GM19238 (cell line): Measurements from ENCODE around the gene CNTNAP2.
"Not testable (repeated sequence)": the region's sequence is repeated elsewhere in the genome, so short reads cannot be mapped to it uniquely, and the experiment has no call there.

Experiments used
- DNase-seq: peaks from one replicate; pipeline ENCODE4 v3.0.0; 2011; ENCODE audit warnings: low spot score; ENCODE audit not compliant: insufficient read length

CNTNAP2 gene

DNA sequence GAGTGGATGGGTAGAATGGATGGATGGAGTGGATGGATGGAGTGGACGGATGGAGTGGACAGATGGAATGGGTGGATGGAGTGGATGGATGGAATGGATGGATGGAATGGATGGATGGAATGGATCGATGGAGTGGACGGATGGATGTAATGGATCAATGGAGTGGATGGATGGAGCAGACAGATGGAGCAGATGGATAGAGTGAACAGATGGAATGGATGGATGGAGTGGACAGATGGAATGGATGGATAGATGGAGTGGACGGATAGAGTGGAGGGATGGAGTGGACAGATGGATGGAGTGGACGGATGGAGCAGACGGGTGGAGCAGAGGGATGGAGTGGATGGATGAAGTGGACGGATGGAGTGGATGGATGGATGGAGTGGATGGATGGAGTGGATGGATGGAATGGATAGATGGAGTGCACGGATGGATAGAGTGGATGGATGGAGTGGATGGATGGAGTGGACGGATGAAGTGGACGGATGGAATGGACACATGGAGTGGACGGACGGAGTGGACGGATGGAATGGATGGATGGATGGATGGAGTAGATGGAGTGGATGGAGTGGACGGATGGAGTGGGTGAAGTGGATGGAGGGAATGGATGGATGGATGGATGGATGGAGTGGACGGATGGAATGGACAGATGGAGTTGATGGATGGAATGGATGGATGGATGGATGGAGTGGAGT, 2213.7 kb downstream of the CNTNAP2 start:
- no peak for DNase-seq

DNA sequence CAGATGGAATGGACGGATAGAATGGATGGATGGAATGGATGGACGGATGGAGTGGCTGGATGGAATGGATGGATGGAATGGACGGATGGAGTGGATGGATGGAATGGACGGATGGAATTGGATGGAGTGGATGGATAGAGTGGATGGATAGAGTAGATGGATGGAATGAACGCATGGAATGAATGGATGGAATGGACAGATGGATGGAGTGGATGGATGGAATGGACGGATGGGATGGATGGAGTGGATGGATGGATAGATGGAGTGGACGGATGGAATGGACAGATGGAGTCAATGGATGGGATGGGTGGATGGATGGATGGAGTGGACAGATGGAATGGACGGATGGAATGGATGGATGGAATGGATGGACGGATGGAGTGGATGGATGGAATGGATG, 2214.2 kb downstream of the CNTNAP2 start:
- no peak for DNase-seq

DNA sequence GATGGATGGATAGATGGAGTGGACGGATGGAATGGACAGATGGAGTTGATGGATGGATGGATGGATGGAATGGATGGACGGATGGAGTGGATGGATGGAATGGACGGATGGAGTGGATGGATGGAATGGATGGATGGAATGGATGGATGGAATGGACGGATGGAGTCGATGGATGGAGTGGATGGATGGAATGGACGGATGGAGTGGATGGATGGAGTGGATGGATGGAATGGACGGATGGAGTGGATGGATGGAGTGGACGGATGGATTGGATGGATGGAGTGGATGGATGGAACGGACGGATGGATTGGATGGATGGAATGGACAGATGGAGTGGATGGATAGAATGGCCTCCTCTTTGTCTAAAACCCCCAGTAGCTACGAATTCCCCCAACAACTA, 2214.9 kb downstream of the CNTNAP2 start:
- not testable (repeated sequence) for DNase-seq

DNA sequence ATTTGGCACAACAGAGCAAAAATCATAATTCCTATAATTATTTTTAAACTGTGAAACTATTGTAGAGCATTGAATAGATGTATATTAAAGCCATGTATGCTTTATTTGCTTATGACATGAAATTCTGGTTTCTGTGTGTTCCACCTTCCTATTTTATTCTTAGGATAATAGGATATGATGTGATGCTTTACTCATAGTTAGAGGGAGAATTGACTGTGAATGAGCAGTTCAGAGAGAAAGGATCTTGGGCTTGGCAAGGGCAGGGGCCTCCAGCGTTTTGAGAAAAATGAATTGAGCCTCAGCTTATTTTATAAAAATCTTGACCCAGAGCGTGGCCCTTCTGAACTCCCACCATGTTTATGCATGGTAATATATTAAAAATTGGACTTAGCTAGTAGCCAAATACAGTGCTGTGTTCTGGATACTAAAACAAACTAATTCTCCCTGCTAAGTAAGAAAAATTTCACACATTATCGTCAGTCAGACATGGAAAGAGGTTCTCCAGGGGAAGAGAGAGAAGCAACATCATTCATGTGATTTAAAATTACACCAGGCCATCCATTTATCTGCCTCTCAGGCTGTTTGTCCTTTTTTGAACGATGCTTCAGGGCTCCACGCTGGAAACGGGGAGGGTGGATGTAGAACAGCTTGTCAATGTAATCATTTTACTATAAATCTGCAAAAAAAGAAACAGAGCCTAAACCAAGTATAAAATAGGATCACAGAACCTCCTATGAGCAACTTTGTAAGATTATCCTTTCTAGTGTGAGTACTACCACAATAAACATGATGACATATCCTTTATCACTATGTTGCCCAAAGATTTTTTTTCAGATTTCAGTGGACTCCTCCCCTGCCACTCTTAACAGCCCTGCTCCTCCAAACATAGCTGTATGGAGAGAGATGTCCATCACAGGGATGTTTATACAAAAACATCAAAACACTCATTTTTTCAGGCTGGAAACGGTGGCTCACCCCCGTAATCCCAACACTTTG, 2215.9 kb downstream of the CNTNAP2 start:
- no peak for DNase-seq

DNA sequence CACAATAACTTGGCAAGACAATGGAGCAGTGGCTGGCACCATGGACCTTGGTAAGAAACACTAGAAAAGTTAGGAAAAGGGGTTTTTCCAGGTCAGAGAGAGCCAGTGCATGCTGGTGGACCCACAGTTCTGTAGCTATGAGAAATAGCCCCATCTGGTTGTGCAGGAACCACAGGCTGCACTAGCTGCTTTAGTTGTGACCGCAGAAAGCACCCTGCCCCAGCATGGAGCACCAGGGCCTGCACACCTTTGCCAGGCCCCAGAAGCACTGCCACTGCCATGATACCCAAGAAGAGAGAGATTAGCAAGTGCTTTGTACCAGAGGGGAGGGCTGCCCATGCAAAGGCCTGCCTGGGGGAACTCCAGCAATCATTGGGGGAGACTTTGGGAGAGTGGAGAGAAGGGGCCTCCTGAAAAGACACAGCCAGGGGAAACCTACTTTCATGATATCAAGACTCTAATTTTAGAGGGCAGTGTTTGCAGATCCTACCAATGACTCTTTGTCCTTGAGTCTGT, 2217.9 kb downstream of the CNTNAP2 start:
- DNase-seq: no peak

DNA sequence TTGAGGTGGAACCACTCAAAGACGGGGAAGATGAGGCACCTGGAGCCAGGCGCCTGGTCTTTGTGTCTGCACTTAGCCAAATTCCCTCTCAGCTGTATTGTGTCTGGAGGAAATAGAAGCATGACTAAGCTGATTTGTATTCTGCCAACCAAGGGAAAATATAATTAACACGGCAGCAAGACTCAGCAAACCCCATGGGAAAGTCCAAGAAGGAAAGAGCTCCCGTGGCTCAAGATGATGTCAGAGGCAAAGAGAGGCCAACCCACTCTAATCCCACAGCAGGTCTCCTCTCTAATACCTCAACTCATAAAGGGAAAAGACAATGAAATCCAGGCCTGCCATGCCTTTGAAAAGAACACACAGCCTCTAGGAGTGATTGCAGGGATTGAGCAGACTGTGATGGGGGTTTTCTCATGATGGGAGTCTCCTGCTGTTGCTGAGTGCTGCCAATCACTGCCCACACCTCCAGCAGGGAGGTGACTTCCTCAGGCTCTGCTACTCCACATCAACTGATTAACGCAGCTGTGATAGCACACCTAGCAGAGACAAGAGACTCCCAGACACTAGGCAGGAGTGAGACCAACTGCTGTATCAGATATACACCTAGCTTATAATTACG, 2218.5 kb downstream of the CNTNAP2 start:
- no peak for DNase-seq

DNA sequence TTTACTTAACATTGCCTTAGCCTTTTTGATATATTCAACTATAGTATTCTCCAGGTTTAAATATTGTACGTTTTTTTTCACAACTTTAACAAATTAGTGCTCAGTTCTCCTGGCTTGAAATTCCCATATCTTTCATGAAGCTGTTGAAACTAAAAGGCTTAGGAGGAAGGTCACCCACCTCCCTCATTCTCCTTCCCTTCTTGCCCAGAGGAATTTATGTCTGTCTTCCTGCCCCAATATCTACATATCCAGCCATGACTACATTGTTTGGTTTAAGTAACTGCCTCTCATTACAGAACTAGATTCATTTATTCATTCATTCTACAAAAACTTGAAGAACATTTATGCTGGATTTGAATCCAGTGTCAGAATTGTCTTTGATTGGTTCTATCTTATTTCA, 2219.2 kb downstream of the CNTNAP2 start:
- DNase-seq: no peak

DNA sequence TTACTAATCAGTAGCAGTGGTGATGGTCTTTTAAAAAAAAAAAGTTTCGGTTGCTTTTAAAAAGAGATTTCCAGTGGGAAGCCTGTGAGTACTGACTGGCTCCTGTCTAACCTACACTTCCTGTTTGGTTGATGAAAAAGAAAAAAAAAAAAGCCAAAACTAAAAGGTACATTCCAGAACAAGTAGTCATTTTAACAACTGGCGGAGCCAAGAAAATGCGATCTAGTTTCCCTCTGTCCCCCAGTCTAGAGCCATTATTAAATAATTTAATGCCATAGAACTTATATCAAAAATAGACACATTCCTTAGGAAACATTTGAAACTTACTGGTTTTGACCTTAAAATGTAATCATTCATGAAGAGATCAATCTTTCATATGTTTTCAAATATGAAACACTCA, 2219.8 kb downstream of the CNTNAP2 start:
- DNase-seq: no peak

DNA sequence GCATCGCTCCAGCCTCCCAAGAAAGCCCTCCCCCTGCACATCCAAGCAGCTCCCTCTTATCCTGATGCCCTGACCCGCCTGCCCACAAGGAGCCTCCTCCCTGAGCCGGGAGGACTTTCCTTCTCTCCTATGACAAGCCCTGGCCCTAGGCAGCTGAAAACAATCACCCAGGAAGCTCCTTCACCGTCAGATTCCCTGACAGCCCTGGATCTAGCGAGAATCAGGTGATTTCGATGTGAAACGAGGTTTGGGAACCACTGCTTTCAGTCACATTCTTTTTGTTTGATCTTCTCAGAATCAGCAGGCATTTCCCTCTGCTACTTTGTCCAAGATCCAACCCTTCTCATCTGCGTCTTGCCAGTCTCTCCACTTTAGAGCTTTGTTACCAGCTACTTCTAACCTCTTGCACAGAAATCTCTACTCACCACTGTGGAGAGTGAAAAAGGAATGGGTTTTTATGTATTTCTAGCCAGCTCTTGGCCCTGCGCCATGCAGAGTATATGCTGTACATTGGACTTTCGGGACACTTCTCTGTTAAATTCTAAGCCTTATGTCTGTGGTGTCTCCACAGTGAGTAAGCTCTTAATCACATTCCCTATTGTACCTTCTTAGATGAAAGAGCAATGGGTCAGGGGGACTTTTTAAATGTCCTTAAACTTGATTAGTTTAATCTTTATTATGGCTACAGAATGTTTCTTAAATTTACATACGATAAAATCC, 2220.8 kb downstream of the CNTNAP2 start:
- DNase-seq: no peak

DNA sequence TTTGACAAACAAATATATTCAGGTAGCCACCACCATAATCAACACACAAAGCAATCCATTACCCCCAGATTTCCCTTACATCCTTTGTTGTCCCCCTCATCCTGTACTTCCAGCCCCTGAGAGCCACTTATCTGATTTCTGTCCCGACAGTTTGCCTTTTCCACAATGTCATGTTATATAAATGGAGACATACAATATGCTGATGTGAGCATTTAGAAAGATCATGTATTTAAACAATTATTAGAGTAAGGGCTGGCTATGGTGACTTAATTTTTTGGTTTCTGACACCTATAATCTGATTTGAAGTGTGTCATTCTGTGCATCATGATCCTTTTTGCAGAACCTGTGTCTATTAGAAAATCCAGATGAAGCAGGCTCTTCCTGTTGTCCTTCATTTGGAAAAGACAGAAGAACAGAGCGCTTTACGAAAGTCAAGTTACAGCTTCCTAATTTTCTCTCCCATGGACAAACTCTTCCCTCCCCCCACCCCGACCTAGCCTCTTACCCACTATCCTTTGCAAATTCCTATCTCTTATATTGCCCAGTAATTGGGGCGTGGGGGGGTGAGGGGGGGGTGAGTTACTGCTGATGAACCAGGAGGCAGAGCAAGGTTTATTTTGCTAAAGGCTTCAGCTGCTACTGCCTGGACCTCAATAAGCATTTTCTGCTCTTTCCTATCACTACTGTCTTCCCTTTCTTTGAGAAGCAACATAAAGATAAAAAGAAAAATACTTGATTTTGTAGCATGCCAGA, 2221.6 kb downstream of the CNTNAP2 start:
- no peak for DNase-seq

DNA sequence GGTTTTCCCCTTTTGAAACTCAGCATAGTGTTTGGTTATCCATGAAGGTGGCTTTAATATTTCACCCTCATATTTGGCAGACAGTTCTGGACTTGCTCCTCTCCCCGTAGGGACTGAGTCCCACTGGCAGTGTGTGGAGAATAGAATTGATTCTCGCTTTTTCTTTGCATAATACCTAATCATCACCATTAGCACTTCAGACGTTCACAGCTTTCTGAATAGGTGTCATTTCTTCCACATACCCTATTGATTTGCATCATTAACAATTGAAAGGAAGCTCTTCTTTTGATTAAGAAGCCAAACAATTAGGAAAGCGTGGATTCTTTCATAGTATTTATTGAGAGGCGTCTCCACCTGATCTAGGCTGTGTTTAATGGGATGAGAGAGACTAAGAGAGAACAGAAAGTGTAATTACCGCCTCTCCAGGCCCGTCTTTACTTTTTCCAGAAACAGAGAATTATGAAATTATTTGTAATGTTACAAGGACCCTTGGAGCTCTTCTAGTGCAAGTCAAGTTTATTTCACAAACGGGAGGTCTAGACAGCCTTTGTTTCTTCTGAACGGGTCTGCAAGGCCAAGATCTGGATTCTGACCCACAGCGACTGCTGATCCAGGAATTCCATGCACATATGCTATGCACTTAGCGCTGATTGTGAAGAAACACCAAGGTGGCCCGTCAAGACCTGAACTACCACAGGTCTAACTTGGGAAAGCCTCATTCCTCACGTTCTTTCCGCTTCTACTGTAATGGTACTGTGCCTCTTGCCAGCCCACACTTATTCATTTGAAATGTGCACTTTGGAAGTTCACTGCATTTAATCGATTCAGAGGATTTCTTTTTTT, 2224.1 kb downstream of the CNTNAP2 start:
- no peak for DNase-seq

DNA sequence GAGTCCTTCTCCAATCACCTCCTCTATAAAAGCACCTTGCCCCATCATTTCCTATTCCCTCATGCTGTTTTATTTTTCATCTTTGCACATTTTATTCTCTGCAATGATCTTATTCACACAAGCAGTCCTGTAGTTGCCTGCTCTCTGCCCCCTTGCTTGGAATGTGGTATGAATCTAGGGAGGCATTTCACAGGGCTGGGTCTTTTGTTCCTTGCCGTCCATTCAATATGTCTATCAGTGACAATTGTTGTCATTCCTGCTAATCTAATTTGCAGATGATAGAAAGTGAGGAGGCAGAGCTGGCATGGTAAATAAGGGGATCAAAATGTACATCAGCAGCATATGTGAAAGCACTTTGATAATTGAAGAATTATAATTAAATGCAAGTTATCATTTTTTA, 2227.8 kb downstream of the CNTNAP2 start:
- no peak for DNase-seq

DNA sequence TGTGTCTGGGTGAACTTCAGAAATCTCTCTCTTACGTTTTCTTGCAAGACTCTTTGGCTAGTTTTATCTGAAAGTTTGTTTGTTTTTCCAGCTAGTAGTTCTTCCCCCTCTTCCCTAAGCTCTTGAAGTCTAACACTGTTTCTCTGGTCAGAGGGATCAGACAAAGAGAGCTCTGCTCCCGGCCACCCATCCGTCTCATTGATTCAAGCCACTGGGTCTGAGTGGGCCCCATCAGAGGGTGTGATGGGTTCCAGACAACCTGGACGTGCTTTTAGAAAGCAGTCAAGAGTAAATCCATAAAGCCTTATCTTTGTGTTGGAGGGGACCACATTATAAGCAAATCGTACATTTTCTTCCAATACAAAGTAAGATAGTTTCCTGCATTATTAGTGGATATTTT, 2231.4 kb downstream of the CNTNAP2 start:
- no peak for DNase-seq

DNA sequence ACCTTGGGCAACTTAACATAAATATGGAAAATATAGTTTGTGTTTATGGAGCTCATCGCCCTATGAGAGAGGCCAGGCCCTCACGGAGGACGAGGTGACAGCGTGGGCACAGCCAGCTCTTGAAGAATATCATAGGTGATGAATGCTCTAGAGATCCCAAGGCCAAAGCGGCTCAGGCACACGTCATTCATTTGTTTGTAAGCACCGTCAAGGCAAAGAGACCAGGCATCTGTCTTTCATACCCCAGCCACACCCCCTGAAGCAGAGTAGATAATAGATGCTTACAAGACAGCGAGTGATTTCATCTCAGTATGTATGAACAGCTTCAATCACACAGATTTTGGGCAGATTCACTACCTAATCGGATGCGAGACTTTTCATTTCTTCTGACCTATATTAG, 2231.9 kb downstream of the CNTNAP2 start:
- DNase-seq: no peak

DNA sequence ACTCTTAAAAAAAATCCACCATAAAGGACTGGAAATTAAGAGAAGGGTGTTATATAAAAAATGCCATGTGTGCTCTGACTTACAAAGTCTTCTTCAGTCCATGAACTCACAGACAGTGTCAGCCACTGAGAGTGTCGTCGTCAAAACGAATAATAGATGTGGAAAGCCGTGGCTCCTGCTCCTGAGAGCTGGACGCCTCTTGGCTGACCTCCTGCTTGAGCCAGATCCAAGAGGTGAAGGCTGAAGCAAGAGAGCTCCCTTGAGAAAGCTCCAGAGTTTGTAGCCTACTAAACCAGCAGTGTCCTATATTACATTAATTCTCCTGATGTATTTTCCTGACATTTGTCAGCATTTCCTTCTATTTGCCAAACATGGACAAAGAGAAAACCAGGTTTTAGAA, 2239.7 kb downstream of the CNTNAP2 start:
- DNase-seq: no peak

DNA sequence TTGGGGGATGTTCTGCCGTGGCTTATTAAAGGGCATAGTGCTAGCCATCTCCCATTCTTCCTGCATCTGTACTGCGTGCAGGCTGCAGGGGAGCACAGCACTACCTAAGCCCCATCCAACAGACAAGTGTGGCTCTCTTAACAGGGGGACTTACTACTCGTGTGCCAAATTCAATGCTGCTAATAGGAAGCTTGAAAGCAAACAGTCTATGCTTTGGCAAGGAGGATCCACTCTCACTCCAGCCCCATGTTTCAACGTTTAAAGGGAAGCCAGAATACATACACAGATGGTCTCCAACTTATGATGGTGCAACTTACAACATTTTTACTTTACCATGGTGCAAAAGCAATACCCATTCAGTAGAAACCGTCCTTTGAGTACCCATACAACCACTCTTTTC, 2245.9 kb downstream of the CNTNAP2 start:
- DNase-seq: no peak

DNA sequence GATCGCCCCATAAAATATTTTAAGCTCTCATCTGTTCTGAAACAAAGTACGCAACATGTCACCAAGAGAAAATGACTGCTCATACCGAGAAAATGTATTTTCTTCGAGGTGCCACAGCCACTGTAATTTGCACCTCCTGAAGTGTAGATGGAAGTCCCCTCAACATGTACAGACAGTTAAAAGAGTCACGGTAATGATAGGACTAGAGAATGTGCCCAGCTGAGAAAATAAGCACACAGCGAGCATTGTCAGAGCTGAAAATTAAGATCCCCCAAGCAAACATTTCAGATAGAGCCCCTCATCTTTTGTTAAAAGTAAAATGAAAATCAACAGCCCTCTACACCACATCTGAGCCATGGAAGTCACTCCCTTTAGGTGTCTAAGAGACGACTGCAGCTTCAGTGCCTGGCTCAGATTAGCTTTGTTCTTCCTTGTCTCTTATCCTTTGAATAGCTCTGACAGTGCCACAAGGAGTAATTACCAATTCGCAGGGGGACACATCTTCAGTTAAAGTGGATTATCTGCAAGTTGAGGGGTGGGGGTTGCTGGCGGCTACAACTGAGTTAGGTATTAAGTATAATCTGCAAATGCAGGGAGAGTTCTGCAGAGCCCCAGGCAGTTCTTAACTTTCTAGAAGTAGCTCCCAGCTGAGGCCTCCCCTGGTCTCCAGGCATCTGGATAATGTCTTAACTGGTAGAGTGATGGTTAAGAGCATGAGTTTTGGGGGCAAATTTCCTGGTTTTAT, 2251.3 kb downstream of the CNTNAP2 start:
- DNase-seq: no peak

DNA sequence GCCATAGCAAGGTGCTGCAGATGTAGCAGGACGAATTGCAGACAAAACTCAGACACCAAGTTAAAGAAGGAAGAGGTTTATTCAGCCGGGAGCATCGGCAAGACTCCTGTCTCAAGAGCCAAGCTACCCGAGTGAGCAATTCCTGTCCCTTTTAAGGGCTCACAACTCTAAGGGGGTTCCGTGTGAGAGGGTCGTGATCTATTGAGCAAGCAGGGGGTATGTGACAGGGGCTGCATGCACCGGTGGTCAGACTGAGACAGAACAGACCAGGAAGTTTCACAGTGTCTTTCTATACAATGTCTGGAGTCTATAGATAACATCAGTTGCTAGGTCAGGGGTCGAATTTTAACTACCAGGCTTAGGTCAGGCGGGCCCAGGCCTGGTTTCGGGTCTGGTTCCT, 2252.0 kb downstream of the CNTNAP2 start:
- DNase-seq: no peak
